Testis (tissue), 2 donors: ENCODE results near the gene CTDP1.

ENCODE experiments used
- CTCF ChIP-seq, 3 experiments: fragments of 450-650 bp in 2 of 3; fragments of 200-600 bp in 1 of 3; sonication (generic) in 1 of 3; IDR thresholded peaks; one replicate each; pipeline ENCODE4 v1.5.1; 2016 to 2019; ENCODE audit warnings: antibody characterized with exemption in 3 of 3, mild to moderate bottlenecking in 2 of 3, moderate library complexity in 1 of 3
- POLR2A ChIP-seq: fragments of 450-650 bp; IDR thresholded peaks from one replicate; pipeline ENCODE4 v1.6.1; 2017; ENCODE audit warnings: antibody characterized with exemption, mild to moderate bottlenecking, moderate library complexity

GRCh38 chr18:79680100-79680879 lies 687 bp downstream of the CTDP1 start:
- TF ChIP-seq CTCF (IDR thresholded peaks at IDR 0.05) (no peak), POLR2A (no peak)
